Thoracic aorta (tissue), 2 donors: ENCODE measurements around the gene YWHAG. TPM values are rescaled to one million over a fixed set of nuclear protein-coding genes. Genes with fewer than 3 reads are reported as not detected.
A peak's percentile ranks its signal among the peaks of the same experiment; 100 is the strongest.

Experiments
- ATAC-seq: fragments of 150-250 bp; one replicate; pipeline ENCODE4 v1.8.0; 2017; ENCODE audit warnings: low read depth; ENCODE audit not compliant: insufficient number of reproducible peaks, low FRiP score
- DNase-seq: peaks from one replicate; pipeline ENCODE4 v3.0.0-alpha.2; 2020; ENCODE audit warnings: low spot score
- H3K27ac ChIP-seq, 2 donors: fragments of 200-600 bp; sonication (generic); 1 replicate in 1 of 2; 2 replicates in 1 of 2; pipeline ENCODE4 v1.5.1; 2016; ENCODE audit warnings: mild to moderate bottlenecking in 2 of 2, moderate library complexity in 2 of 2
- H3K27me3 ChIP-seq: fragments of 200-600 bp; sonication (generic); replicated peaks from 2 replicates; pipeline ENCODE4 v1.6.0; 2016; ENCODE audit warnings: mild to moderate bottlenecking; ENCODE audit not compliant: insufficient read depth
- H3K36me3 ChIP-seq: fragments of 200-600 bp; sonication (generic); one replicate; pipeline ENCODE4 v1.5.1; 2016
- H3K4me1 ChIP-seq, 2 donors: fragments of 200-600 bp; sonication (generic); 1 replicate in 1 of 2; 2 replicates in 1 of 2; pipeline versions ENCODE4 v1.5.1 to v1.6.0; 2016; ENCODE audit warnings: low read depth in 2 of 2, mild to moderate bottlenecking in 1 of 2; ENCODE audit not compliant: control insufficient read depth in 1 of 2
- H3K4me3 ChIP-seq: fragments of 200-600 bp; sonication (generic); 2 replicates; pipeline ENCODE4 v1.5.1; 2016; ENCODE audit warnings: mild to moderate bottlenecking
- H3K9me3 ChIP-seq: fragments of 200-600 bp; sonication (generic); 2 replicates; pipeline ENCODE4 v1.5.1; 2016
- total RNA-seq, 2 donors: library from RNA; depleted of rRNA; stranded (reverse); fragments of >200 nt; gene quantifications; one replicate each; pipeline versions ENCODE4 v1.1.0 to v1.2.3, GENCODE V29; 2016
- TF ChIP-seq, protein P1 (sequence below): fragments of 200-600 bp; sonication (generic); IDR thresholded peaks from one replicate; pipeline ENCODE4 v1.5.1; 2019; ENCODE audit warnings: antibody characterized with exemption

The YWHAG gene
- total RNA-seq, 2 donors from 2014 or later, result 63.2 to 129 TPM

GRCh38 chr7:76329479-76329878 lies 29.3 kb downstream of the YWHAG start:
- TF ChIP-seq, protein P1, sequence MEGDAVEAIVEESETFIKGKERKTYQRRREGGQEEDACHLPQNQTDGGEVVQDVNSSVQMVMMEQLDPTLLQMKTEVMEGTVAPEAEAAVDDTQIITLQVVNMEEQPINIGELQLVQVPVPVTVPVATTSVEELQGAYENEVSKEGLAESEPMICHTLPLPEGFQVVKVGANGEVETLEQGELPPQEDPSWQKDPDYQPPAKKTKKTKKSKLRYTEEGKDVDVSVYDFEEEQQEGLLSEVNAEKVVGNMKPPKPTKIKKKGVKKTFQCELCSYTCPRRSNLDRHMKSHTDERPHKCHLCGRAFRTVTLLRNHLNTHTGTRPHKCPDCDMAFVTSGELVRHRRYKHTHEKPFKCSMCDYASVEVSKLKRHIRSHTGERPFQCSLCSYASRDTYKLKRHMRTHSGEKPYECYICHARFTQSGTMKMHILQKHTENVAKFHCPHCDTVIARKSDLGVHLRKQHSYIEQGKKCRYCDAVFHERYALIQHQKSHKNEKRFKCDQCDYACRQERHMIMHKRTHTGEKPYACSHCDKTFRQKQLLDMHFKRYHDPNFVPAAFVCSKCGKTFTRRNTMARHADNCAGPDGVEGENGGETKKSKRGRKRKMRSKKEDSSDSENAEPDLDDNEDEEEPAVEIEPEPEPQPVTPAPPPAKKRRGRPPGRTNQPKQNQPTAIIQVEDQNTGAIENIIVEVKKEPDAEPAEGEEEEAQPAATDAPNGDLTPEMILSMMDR, result no peak
- H3K4me3 ChIP-seq, result no peak overlapping the region
- no peak overlapping the region for H3K27ac ChIP-seq
- peaks cover 17% of the 10 kb centered on the region for H3K36me3 ChIP-seq
- H3K9me3 ChIP-seq, result no peaks in the 10 kb centered on the region
- DNase-seq, result no peak
- no peak for ATAC-seq
- no peaks in the 10 kb centered on the region for H3K27me3 ChIP-seq
- peaks cover 33 to 65% of the 10 kb centered on the region in 2 donors for H3K4me1 ChIP-seq

GRCh38 chr7:76328389-76328788 lies 30.4 kb downstream of the YWHAG start:
- Histone ChIP-seq H3K4me1 (peaks cover 26 to 65% of the 10 kb centered on the region in 2 donors), H3K27ac (no peak overlapping the region), H3K4me3 (no peak overlapping the region), H3K27me3 (no peaks in the 10 kb centered on the region), H3K36me3 (peaks cover 17% of the 10 kb centered on the region), H3K9me3 (no peaks in the 10 kb centered on the region)
- TF ChIP-seq, protein P1, result no peak
- ATAC-seq (no peak), DNase-seq (no peak)

- TF ChIP-seq, protein P1, result no peak
- Histone ChIP-seq H3K4me1 (peaks cover 23 to 64% of the 10 kb centered on the region in 2 donors), H3K4me3 (no peak overlapping the region), H3K9me3 (no peaks in the 10 kb centered on the region), H3K27me3 (no peaks in the 10 kb centered on the region), H3K36me3 (peaks cover 17% of the 10 kb centered on the region), H3K27ac (peak overlapping the region in 1 of 2 donors; percentile 39)
- ATAC-seq (no peak), DNase-seq (no peak)
Measured at GRCh38 chr7:76327610-76328009, 31.2 kb downstream of the YWHAG start.

GRCh38 chr7:76326646-76327233 lies 32.1 kb downstream of the YWHAG start:
- H3K36me3 ChIP-seq, result peaks cover 17% of the 10 kb centered on the region
- TF ChIP-seq, protein P1, result no peak
- DNase-seq (no peak), ATAC-seq (no peak)
- H3K27ac ChIP-seq, result peak overlapping the region; percentile 89 to 96
- H3K27me3 ChIP-seq, result no peaks in the 10 kb centered on the region
- no peaks in the 10 kb centered on the region for H3K9me3 ChIP-seq
- peaks cover 24 to 67% of the 10 kb centered on the region in 2 donors for H3K4me1 ChIP-seq
- no peak overlapping the region for H3K4me3 ChIP-seq

DNA sequence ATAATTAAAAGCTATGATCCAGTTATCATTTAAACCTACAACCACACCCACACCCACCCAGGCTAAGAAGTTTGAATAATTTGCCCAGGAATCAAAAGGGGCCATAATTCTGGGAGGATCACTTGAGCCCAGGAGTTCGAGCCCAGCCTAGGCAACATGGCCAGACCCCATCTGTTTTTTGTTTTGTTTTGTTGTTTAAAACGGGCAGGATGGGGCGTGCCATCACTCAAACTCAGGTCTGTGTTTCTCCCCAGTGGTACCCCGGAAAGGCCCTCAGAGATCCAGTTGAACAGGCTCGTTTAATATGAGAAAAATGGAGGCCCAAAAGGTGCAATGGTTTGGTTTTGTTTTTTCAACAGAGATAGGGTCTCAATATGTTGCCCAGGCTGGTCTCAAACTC lies 33.0 kb downstream of the YWHAG start:
- no peaks in the 10 kb centered on the region for H3K27me3 ChIP-seq
- DNase-seq, result no peak

More for the DNA sequence above, 33.0 kb downstream of the YWHAG start:
- Histone ChIP-seq H3K27ac (peak overlapping the region; percentile 89 to 96), H3K4me3 (no peak overlapping the region), H3K9me3 (no peaks in the 10 kb centered on the region), H3K4me1 (peaks cover 24 to 72% of the 10 kb centered on the region in 2 donors), H3K36me3 (peaks cover 17% of the 10 kb centered on the region)
- no peak for ATAC-seq
- TF ChIP-seq, protein P1, result no peak
